ENCODE measurements around the gene UBLCP1. TPM values are rescaled to one million over a fixed set of nuclear protein-coding genes. Genes with fewer than 3 reads are reported as not detected.
"Not testable (repeated sequence)": the region's sequence is repeated elsewhere in the genome, so short reads cannot be mapped to it uniquely, and the experiment has no call there.

Gene UBLCP1
- total RNA-seq, 2 donors from 2014 or later, result 13.2 to 16.2 TPM

DNA sequence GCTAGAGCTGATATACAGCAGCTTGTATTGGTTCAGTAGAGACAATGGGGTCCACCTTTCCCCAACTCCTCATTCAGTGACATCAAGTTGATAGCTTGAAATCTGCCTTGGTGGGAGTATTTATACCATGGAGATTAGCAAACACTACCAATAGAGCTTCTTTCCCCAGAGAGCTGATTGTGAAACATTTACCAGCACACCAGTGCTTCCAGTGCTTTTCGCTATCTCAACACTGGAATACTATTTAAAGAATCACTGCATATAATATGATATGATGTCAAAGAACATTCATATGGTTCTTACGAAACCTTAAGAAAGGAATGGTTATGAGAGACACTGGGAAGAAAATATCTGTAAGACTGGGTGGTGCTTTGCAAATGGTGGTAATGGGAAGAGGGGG, 31.9 kb upstream of the UBLCP1 start:
- H3K27me3 ChIP-seq, result no peaks in the 10 kb centered on the region
- no peak overlapping the region for H3K27ac ChIP-seq
- no peaks in the 10 kb centered on the region for H3K9me3 ChIP-seq
- no peak overlapping the region for H3K4me3 ChIP-seq
- DNase-seq (no peak), ATAC-seq (no peak)
- WGBS, 2 donors, result 78 to 91% methylated on average over 2 of the region's 2 CpGs
- intact Hi-C loops (cut with DNase I), result no loop called here
- H3K36me3 ChIP-seq (replicated peaks in 1 of 2; ENCODE audit: insufficient read depth in 1 of 2, low read depth in 2 of 2), result no peaks in the 10 kb centered on the region
- no peaks in the 10 kb centered on the region for H3K4me1 ChIP-seq
- no peak for TF ChIP-seq POLR2A (IDR thresholded peaks at IDR 0.05)
- TF ChIP-seq, protein P1, sequence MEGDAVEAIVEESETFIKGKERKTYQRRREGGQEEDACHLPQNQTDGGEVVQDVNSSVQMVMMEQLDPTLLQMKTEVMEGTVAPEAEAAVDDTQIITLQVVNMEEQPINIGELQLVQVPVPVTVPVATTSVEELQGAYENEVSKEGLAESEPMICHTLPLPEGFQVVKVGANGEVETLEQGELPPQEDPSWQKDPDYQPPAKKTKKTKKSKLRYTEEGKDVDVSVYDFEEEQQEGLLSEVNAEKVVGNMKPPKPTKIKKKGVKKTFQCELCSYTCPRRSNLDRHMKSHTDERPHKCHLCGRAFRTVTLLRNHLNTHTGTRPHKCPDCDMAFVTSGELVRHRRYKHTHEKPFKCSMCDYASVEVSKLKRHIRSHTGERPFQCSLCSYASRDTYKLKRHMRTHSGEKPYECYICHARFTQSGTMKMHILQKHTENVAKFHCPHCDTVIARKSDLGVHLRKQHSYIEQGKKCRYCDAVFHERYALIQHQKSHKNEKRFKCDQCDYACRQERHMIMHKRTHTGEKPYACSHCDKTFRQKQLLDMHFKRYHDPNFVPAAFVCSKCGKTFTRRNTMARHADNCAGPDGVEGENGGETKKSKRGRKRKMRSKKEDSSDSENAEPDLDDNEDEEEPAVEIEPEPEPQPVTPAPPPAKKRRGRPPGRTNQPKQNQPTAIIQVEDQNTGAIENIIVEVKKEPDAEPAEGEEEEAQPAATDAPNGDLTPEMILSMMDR (IDR thresholded peaks at IDR 0.05), result no peak

DNA sequence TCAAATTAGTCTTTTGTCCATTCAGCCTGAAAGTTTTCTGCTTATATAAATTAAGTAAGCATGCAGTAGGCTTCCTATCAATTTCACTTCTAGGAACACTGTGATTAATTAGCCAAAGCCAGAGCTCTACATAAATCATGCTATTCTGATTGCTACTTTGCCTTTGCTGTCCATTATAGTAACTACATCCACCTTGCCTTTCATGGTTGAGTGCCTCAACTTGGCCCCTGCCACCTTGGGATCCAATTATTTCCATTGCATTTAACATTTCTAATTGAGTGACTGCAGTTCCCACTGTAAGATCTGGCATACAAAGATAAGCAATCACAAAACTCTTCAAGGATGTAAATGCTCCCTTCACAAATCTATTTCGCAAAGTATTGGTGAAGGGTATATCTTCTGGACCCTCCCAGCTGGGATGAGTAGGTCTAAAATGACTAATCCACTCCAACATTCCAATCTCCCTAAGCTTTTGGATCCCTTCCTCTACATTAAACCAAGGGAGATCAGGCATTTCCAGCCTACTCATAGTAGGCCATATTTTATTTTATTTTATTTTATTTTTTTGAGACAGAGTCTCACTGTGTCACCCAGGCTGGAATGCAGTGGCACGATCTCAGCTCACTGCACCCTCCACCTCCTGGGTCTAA, 27.1 kb upstream of the UBLCP1 start:
- intact Hi-C loops (cut with DNase I); ATAC-seq; H3K9me3 ChIP-seq; DNase-seq; H3K4me3 ChIP-seq; H3K4me1 ChIP-seq; H3K36me3 ChIP-seq (replicated peaks in 1 of 2; ENCODE audit: insufficient read depth in 1 of 2, low read depth in 2 of 2); H3K27me3 ChIP-seq; H3K27ac ChIP-seq: not testable (repeated sequence)
- WGBS, 2 donors, result 83 to 88% methylated on average over 2 of the region's 2 CpGs

DNA sequence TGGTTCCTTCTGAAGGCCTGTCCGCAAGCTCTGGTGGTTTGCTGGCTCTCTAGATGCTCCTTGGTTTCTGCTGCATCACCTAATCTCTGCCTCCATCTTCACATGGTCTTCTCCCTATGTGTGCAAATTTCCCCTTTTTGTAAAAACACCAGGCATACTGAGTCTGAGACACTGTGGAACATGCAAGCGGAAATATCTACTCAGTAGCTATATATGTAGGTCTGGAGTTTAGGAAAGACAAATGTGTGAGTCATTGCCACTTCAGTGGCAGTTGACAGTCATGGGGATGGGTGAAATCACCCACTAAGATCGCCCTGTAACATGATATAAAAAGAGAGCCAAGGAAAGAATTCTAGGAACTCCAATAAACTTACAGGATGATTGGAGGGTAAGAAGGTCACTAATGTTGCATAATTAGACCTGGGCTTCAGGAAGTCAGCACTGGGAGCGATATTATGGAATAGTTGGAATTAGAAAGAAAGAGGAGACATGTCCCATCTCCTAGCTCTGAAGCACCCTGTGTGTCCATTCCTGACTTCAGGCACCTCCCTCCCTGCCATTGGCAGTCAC, 22.7 kb upstream of the UBLCP1 start:
- Histone ChIP-seq H3K4me1 (no peaks in the 10 kb centered on the region), H3K27me3 (peaks cover 0 to 4% of the 10 kb centered on the region in 2 donors), H3K36me3 (replicated peaks in 1 of 2; ENCODE audit: insufficient read depth in 1 of 2, low read depth in 2 of 2) (no peaks in the 10 kb centered on the region), H3K9me3 (no peaks in the 10 kb centered on the region), H3K4me3 (no peak overlapping the region), H3K27ac (no peak overlapping the region)
- intact Hi-C loops (cut with DNase I), result no loop called here
- TF ChIP-seq, protein P1 (IDR thresholded peaks at IDR 0.05), result no peak
- TF ChIP-seq POLR2A (IDR thresholded peaks at IDR 0.05), result no peak
- DNase-seq, result no peak
- 71 to 72% methylated on average over 4 of the region's 4 CpGs for WGBS, 2 donors
- no peak for ATAC-seq

DNA sequence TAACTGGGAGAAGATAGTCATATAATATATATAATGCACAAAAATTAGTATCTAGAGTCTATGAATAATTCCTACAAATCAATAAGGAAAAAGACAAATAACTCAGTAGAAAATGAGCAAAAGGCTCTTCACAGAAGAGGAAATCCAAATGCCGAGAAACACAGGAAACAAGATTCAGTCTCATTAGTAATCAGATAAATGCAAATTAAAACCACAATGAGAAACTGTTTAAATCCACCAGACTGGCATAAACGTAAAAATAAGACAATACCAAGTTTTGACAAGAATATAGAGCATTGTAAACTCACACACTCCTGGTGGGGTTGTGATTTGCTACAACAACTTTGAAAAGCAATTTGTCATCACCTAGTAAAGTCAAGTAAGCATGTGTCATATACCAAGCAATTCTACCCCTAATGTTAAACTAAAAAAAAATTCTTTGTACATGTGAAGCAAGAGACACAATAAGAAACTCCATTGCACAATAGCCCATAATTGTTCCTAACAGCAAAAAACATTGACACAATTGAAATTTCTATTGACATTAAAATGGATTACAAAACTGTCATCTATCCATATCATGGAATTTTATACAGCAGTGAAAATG, 21.0 kb upstream of the UBLCP1 start:
- 26 to 74% methylated on average over 2 of the region's 2 CpGs for WGBS, 2 donors
- TF ChIP-seq, protein P1 (IDR thresholded peaks at IDR 0.05), result no peak
- no peak for TF ChIP-seq POLR2A (IDR thresholded peaks at IDR 0.05)
- ATAC-seq, result no peak
- no peak overlapping the region for H3K27ac ChIP-seq
- no peaks in the 10 kb centered on the region for H3K9me3 ChIP-seq
- peaks cover 0 to 4% of the 10 kb centered on the region in 2 donors for H3K27me3 ChIP-seq
- no peak overlapping the region for H3K4me3 ChIP-seq
- no peak for DNase-seq
- H3K4me1 ChIP-seq, result no peaks in the 10 kb centered on the region
- H3K36me3 ChIP-seq (replicated peaks in 1 of 2; ENCODE audit: insufficient read depth in 1 of 2, low read depth in 2 of 2), result no peaks in the 10 kb centered on the region
- intact Hi-C loops (cut with DNase I), result no loop called here

DNA sequence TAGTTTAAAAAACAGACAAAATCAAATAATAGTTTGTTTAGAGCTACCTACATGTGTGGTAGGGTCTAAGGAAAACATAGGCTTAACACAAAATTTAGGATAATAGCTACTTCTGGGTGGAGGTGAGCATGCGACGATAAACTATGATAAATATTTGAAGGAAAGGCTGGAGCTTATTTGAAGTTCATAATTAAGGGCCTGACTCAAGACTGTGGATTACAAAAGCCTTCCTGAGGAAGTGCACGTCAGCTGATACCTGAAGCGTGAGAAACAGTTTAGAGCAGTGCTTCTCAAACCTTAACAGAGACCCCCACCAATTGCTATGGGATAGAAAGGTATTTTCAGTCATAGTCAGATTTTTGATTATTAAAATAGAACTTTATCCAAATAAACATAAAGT, 20.4 kb upstream of the UBLCP1 start:
- no peak for DNase-seq
- Histone ChIP-seq H3K4me3 (no peak overlapping the region), H3K4me1 (no peaks in the 10 kb centered on the region), H3K27me3 (peaks cover 0 to 4% of the 10 kb centered on the region in 2 donors), H3K9me3 (no peaks in the 10 kb centered on the region), H3K36me3 (replicated peaks in 1 of 2; ENCODE audit: insufficient read depth in 1 of 2, low read depth in 2 of 2) (no peaks in the 10 kb centered on the region), H3K27ac (no peak overlapping the region)
- ATAC-seq, result no peak
- WGBS, 2 donors, result 60 to 65% methylated on average over 4 of the region's 4 CpGs
- intact Hi-C loops (cut with DNase I), result no loop called here
- no peak for TF ChIP-seq POLR2A (IDR thresholded peaks at IDR 0.05)
- TF ChIP-seq, protein P1 (IDR thresholded peaks at IDR 0.05), result no peak
